ENCODE measurements around the gene ARRB1.
"Not testable (repeated sequence)": the region's sequence is repeated elsewhere in the genome, so short reads cannot be mapped to it uniquely, and the experiment has no call there.

ARRB1 gene

DNA sequence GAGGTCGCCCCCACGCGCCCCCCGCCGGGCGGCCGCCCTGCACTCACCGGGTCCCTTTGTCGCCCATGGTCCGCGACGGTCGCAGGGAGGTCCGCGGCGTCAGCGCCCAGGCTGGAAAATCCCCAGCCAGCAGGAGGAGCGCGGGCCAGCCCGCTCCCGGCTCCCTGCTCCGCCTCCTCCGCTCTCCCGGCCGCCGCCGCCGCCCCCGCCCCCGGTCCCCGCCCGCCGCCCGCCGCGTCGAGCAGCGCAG is at the start of gene ARRB1:
ARRB1 (minus strand) TSS at position 121 of the 250 bp plus-strand sequence; CDS start at position 67, 54 bp downstream.
- no peak for DNase-seq

DNA sequence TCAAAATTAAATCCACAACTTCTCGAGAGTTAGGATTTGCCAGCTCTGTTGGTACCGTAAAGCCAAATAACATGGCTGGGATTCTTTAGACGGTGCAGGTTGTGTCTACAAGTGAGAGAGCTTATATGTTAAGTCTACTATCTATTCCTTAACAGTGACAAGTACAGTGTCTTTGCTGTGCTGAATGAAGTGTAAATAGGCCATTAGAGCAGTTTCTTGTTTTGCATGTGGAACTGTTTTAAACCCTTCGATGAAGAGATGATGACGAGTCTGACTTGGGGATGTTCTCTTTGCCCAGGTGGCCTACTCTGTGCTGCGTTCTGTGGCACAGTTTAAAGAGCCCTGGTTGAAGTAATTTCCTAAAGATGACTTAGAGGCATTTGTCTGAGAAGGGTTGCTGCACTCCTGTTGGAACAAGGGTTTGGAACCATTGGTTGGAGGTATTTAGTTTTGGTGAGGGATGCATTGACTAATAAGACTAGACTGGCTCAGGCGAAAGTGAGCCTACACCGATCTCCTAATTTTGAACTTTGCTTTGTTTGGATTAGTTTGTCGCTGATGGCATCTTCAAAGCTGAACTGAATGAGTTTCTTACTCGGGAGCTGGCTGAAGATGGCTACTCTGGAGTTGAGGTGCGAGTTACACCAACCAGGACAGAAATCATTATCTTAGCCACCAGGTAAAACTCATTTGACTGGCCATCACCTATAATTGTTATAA is 48.8 kb upstream of the ARRB1 start:
- peak; percentile 39 for DNase-seq

DNA sequence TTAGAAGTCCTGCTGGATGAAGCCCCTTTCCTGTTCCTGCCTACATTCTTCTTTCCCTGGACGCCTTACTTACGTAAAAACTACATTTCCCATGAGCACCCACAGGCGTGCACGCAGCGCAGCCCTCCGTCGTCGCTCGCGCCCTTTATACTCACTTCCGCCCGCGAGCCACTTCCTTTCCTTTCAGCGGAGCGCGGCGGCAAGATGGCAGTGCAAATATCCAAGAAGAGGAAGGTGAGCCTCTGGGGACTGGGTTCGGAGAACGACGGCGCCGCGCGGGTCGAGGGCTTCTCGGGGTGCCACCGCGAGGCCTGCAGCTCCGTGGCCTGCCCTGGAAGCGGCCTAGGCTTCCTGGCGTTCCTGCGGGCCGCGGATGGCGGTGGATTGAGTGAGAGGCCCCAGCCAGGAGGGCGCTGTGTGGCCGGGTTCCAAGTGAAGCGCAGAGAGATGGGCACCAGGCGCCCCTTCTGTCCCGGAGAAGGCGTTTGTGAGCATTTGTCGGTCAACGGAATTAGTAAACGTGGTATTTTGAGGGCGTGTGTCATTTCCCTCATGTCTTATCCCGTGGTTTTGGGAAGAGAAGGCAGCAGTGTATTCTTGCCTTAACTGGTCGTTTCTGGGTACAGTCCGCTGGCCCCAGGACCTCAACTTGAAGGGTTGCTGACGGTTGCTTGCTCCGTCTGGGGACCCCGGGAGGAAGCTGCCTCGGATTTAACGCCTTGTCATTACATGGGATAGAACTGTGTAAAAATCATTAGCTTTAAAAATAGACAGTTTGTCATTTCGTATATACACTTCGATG is 48.1 kb upstream of the ARRB1 start, which contains the start of gene RPS3:
RPS3 (plus strand) TSS at position 175 of the 802 bp plus-strand sequence; CDS start at position 205, 30 bp downstream.
- peak; percentile 89 for DNase-seq

DNA sequence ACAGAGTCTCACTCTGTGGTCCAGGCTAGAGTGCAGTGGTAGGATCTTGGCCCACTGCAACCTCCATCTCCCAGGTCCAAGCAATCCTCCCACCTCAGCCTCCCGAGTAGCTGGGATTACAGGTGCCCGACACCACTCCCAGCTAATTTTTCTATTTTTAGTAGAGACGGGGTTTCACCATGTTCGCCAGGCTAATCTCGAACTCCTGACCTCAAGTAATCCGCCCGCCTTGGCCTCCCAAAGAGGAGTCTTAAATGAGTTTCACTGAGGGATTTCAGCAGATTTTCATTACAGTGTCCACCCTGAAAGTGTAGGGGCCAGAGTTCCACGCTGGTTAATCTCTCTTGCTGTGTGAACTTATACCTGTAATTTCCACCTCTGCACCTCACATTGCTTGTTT is 47.4 kb upstream of the ARRB1 start:
- DNase-seq, result no peak

DNA sequence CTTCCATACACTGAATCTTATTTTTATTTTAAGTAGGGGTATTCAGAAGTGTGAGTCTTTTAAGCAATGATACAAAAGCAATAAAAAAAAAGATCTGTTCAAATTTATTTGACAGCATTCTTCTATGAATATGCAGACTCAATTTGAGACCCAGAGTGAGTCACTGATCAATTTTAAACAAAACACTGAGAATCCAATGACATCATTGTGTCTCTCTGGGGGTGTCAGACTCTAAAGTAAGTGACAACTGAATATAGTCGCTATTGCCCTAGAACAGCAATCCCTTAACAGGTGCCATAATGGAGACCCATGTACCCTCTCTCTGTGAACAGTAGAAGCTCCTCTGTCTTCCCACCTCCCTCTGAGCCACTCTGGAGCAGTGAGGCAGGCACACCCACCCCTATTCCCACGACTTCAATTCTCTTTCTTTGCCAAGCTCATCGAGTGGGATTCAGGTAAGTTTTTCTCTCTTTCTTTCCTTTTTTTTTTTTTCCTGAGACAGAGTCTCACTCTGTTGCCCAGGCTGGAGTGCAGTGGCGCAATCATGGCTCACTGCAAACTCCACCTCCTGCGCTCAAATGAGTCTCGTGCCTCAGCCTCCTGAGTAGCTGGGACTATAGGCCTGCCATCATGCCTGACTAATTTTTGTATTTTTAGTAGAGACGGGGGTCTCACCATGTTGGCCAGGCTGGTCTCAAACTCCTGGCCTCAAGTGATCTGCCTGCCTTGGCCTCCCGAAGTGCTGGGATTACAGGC is 42.8 kb upstream of the ARRB1 start:
- DNase-seq, result no peak

DNA sequence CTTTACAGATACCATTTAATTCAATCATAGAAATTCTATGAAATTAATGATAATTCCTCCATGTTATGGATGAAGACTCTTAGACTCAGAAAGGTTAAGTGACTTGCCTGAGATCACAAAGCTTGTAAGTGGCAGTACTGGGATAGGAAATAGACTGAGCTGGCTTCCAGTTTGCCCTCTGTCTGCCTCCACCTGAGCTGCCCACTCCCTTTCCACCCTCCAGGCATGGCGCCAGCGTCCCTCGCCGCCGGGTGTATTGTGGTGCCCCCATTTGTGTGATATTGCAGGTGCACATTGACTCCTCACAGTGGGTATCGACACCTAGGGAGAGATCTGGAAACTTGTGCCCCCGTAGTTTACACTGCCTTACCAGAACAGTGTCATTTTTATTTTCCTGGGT is 38.5 kb upstream of the ARRB1 start:
- DNase-seq, result no peak

DNA sequence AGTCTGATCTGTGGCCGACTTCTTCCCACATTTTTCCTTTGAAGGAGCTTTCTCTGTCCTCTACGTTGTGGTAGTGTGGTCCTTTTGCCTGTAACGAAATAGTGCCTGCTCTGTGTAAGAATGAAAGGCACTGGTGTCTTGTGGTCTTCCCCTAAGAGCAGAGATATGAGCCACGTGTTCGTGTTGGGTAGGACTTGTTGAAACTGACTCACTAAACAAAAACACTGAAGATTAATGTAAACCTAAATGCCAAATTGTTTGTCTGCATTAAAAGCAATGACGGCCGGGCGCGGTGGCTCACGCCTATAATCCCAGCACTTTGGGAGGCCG is 37.8 kb upstream of the ARRB1 start:
- no peak for DNase-seq

DNA sequence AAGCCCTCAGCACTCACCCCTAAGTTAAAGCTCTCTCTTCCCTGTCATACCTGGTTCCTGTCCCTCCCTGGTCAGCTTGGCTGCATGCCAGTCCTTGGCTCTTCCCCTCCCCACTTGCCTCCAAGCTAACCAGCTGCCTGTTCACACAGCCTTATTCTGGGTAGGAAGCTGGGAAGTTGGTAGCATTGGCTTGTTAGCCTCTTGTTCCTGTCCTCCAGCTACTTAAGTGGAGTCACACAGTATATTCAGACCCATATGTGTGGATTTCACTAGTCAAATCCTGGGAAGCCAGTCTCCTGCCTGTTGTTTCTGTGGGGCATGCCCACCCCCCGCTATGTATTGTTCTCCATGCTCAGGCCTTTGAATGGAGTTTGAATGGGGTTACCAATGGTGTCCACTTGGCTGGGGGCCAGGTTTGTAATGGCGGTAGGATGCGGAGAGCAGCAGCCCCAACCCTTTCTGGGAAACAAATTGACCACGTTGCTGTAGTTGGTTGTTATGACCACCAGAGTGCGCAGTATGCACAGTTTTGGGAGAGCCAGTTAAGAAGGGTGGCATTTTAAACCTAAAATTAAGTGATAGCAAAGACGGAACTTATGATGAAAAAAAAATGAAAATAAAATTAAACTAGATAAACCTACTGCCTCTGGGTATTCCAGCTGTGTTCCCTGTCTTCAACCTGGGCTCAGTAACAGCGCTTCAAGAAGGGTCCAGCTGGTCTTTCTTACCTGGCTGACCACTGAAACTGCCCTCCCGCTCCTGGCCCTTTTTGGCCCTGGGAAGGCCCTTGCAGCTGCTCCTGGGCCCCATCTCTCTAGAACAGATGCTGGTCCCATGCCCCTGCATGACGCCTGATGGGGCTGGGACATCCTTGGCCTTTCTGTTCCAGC is 37.2 kb upstream of the ARRB1 start:
- peak; percentile 84 for DNase-seq

DNA sequence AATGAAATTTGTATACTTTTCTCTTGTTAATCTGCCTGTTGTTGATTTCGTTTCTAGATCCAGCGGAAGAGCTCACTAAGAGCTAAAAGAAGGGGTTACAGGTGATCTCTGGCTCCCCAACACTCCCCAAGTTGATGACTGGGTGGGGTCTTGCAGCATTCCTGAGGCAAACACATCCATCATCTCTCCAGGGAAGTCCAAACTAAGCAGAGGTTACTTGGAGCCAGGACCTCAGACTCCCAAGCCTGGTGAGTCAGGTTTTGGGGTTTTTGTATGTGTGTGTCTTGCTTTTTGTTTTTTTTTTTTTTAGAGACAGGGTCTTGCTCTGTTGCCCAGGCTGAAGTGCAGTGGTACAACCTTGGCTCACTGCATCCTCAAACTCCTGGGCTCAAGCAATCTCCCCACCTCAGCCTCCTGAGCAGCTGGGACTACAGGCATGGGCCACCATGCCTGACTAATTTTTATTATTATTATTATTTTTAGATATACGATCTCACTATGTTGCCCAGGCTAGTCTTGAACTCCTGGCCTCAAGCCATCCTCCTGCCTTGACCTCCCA is 36.4 kb upstream of the ARRB1 start:
- DNase-seq, result no peak

DNA sequence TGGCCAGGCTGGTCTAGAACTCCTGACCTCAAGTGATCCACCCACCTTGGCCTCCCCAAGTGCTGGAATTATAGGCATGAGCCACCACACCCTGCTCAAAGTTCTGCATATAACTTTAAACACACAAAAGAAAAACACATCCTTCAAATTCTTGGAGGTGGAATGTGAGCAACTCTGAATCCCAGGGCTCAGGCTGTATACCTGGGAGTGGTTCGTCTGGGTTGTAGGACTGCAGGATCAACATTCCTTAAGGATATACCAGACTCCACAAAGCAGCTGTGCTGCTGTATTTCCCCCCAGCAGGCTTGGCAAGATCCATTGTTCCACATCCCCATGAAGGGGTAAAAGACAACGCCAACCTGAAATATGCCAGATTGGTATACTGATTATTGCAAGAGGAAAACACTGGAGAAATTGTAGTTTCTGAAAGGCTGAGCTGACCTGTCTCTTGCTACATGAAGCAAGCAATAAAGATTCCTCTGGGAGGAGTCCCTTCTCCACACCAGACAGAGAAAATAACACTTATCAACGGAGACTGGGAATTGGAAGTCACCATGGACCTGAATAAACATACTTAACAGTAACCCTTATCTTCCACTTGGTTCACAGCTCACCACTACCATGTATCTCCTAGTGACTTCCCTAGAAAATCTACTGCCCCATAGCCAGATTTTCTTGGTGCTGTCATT is 35.6 kb upstream of the ARRB1 start:
- DNase-seq, result no peak

DNA sequence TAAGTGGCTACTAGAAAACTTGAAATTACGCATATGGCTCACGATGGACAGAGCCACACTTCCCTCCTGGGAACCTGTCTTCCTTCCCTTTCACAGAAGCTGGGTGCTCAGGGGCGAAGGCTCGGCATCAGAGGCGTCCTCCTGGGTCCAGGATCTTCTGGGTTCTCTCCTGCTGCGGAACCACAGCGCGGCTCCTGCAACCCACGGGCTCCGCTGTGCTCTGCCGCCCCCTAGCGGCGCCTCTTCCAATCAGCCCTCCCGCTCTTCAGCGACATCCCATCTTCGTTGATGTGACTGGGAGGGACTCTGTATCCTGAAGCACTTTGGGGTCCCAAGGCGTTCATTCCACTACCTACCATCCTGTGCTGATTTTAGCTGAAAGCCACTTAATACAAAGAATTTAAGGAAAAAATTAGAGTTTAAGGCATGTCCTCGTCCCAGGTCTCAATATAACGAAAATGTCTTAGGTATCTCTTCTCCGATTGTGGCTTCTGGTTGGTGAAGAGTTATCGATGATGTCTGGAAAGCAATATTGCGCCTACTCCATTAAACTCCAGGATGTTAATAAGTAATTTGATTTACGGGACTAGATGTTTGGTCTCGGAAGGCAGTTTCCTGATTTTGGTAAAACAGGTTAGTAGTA is 33.1 kb upstream of the ARRB1 start:
- DNase-seq, result peak; percentile 81

DNA sequence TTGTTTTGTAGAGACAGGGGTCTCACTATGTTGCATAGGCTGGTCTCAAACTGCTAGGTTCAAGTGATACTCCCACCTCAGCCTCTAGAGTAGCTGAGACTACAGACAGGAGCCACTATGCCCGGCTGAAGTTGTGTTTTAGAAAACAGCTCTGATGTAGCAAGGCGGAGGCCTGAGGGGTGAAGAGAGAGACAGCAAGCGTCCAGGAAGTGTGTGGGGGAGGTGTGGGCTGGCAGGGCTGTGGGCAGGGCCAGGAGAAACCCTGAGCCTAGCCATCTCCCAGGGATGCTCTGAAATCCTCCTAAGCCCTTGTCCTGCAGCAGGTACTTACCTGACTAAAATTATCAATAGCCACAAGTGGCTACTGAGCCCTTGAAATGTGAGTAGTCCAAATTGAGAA is 31.8 kb upstream of the ARRB1 start:
- peak; percentile 47 for DNase-seq

DNA sequence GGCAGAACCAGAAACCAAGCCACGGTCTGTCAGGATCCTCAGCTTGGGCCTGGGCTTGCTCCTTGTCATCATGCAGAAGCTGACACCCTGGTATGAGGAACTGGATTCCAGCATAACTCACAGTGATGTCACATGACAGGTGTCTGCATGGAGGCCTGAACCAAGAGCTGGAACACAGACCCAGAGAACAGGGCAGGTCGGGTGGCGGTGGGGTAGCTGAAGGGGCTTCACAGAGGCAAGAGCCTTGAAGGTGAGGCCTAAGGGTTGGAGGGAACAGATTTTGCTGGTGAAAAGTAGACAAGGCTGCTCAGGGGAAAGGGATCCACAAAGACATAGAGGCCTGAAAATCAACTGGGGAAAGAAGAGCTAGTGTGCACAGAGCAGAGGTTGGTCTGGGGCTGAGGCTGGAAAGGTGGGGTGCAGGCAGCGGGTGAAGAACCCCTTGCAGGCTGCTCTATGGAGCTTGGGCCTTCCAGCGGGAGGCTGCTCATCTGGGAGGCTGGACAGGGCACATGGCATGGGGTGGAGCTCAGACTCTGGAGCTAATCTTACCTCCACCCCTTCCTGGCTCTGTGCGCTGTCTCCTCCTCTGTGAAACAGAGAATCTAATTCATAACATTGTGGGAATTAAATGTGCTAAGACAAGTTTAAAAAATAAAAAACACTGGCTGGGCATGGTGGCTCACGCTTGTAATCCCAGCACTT is 29.4 kb upstream of the ARRB1 start:
- no peak for DNase-seq

DNA sequence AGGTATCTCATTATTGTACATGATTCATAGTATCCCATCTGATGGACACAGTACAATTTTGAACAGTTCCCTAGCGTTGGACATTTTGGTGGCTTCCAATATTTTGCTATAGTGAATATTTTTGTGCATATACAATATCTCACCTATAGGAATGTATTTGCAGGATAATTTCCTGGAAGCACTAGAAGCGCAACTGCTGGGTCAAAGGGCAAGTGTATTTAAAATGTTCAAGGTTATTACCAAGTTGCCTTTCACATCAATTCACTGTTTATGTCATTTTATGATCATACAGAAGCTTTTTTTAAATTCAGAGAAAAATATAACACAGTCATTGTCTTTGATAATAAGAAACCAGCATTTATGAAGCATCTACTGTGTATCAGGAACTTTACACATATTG is 28.8 kb upstream of the ARRB1 start:
- DNase-seq, result no peak

DNA sequence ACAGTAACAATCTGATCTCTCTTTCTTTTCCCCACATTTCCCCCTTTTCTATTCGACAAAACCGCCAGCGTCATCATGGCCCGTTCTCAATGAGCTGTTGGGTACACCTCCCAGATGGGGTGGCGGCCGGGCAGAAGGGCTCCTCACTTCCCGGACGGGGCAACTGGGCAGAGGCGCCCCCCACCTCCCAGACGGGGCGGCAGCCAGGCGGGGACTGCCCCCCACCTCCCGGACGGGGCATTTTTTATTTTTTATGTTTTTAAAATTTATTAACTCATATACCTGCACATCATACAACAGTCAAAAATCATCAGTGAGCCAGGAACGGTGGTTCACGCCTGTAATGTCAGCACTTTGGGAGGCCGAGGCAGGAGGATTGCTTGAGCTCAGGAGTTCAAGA is 27.3 kb upstream of the ARRB1 start:
- not testable (repeated sequence) for DNase-seq

DNA sequence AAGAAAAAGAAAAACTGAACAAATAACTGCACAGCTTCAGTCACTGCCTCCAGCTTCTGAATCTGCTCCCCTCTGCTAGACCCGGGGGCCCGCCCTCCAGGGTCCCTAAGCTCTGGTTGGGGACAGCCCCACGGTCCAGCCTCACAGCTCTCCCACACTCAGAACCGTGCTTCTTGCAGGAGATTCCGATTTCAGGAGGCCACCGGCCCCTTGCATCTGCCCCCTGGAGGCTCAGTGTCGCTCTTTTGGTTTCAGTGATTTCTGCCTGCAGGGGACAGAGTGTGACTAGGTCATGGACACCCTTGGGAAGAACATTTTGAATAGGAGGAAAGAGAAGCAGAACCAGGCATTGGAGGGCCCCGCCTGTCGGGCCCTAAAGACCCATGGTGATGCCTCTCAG is 24.7 kb upstream of the ARRB1 start:
- no peak for DNase-seq

DNA sequence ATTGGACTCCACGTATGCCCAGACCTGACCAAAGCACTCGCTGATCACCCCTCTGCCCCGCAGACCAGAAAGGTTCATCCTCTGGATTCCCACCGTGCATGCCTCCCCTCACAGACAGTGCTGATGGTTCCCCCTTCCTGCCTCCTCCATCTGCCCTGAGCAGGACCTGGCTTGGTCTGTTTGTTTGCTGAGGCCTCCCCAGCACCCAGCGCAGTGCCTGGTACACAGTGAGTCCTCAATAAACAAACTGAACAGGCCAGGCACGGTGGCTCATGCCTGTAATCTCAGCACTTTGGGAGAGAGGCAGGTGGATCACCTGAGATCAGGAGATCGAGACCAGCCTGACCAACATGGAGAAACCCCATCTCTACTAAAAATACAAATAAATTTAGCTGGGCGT is 24.2 kb upstream of the ARRB1 start:
- DNase-seq, result no peak

DNA sequence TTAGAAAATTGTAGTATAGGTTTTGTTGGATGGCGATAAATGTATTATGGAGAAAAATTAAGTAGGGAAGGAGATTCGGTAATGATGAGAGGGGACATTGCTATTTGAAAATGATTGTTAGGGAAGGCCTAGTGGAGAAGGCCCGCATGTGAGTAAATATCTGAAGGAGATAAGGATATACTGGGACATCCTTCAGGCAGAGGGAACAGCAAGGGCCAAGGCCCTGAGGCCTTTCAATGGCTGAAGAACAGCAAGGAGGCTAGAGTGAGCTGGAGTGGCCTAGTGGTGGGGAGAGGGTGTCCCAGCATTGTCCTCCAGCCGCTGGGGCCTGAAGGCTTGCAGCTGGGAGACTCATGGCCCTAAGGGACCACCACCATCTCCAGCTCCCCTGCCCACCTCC is 23.2 kb upstream of the ARRB1 start:
- DNase-seq, result no peak

DNA sequence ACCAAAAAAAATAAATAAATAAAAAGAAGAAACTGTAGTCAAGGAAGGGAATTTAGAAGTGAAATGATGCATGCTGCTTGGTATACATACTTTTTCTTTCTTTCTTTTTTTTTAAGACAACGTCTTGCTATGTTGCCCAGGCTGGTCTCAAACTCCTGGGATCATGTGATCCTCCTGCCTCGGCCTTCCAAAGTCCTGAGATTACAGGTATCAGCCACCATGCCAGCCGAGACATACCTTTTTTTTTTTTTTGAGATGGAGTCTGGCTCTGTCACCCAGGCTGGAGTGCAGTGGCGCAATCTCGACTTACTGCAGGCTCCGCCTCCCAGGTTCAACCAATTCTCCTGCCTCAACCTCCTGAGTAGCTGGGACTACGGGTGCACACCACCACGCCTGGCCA is 21.7 kb upstream of the ARRB1 start:
- DNase-seq, result no peak

DNA sequence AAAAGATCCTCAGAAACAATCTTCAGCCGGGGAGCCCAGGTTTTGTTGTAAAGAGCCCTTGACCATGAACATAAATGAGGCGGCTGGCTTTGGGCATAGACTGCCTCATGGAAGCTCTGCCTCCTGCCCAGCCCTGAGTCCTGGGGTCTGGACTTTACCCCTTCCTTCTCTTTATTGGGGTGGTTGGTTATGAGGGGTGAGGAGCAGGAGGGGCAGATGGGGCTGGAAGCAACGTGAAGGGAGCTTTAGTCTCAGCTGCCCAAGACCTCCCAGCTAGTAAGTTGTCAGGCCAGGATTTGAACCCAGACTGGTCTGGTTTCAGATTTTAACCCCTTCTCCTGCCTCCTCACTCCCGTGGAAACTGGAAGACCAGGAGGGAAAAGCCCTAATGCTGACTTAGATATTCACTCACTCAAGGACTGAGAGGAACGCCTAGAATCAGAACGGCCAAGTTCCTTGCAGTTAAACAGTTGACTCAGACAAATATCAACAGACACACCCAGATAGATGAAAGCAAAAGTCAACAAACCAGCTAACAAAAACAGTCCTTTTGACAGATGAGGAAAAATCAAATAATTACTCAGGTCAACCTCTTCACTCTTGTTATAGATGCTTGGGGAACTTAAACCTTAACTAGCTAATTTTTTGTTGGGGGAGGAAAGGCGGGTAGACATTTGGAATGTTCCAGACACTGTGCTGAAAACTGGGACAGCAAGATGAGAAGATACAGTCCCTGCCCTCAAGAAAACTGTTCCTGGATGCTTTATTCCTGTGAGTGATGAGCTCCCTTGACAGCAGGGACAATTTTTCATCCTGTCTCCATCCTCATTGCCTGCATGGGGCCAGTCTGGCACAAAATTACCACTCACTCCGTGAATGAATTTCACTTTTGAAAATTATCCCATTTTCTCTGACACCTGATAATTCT is 20.8 kb upstream of the ARRB1 start:
- no peak for DNase-seq
